ENCODE measurements around the gene TPX2.
"Not testable (repeated sequence)": the region's sequence is repeated elsewhere in the genome, so short reads cannot be mapped to it uniquely, and the experiment has no call there.

TPX2 gene

GRCh38 chr20:31720486-31721407 is 18.3 kb upstream of the TPX2 start:
- peak; percentile 19 to 46 for DNase-seq

- no peak for DNase-seq
These were observed 17.5 kb upstream of the TPX2 start for GRCh38 chr20:31721408-31722256.

GRCh38 chr20:31722257-31723068 is 16.6 kb upstream of the TPX2 start, which contains the start of gene BCL2L1:
Gene BCL2L1 (minus strand): TSS chr20:31722868. CDS start chr20:31722218, 650 bp downstream.
- peak; percentile 67 to 80 for DNase-seq

GRCh38 chr20:31723069-31723318 is 16.1 kb upstream of the TPX2 start:
- no peak for DNase-seq

- DNase-seq = peak; percentile 98
These were observed 15.6 kb upstream of the TPX2 start for GRCh38 chr20:31723319-31724078.

- no peak for DNase-seq
These were observed 7.8 kb upstream of the TPX2 start for GRCh38 chr20:31731321-31731717.

GRCh38 chr20:31739550-31739977 is 474 bp downstream of the TPX2 start:
- DNase-seq = no peak

GRCh38 chr20:31740208-31740607 is 1.1 kb downstream of the TPX2 start:
- no peak for DNase-seq

GRCh38 chr20:31740656-31741323 is 1.7 kb downstream of the TPX2 start:
- no peak for DNase-seq

- DNase-seq = no peak
These were observed 7.2 kb downstream of the TPX2 start for GRCh38 chr20:31746068-31746878.

- not testable (repeated sequence) for DNase-seq
These were observed 7.9 kb downstream of the TPX2 start for GRCh38 chr20:31747028-31747427.

GRCh38 chr20:31747640-31748039 is 8.6 kb downstream of the TPX2 start:
- no peak for DNase-seq

GRCh38 chr20:31749223-31749622 is 10.1 kb downstream of the TPX2 start:
- DNase-seq = no peak

- DNase-seq = no peak
These were observed 12.0 kb downstream of the TPX2 start for GRCh38 chr20:31751126-31751525.

- no peak for DNase-seq
These were observed 18.2 kb downstream of the TPX2 start for GRCh38 chr20:31757254-31757653.

GRCh38 chr20:31758521-31758920 is 19.4 kb downstream of the TPX2 start:
- no peak for DNase-seq

- no peak for DNase-seq
These were observed 19.9 kb downstream of the TPX2 start for GRCh38 chr20:31758991-31759390.

- DNase-seq = no peak
These were observed 20.9 kb downstream of the TPX2 start for GRCh38 chr20:31759836-31760518.

- DNase-seq = no peak
These were observed 21.6 kb downstream of the TPX2 start for GRCh38 chr20:31760519-31761240.

Data from CD4-positive, alpha-beta T cell treated with Interleukin-4 for 1 hour (primary cell).